Renal pelvis (tissue), 4 donors: ENCODE data around the gene TRIM36. TPM values are rescaled to one million over a fixed set of nuclear protein-coding genes. Genes with fewer than 3 reads are reported as not detected.

Source experiments
- DNase-seq: peaks from one replicate; pipeline ENCODE4 v3.0.0-alpha.2; 2013
- polyA plus RNA-seq, 3 donors: library from polyadenylated mRNA; unstranded; fragments of 120-200 nt; gene quantifications; one replicate each; pipeline ENCODE4 v1.2.1, GENCODE V29; 2013; ENCODE audit not compliant: insufficient read length in 3 of 3

The TRIM36 gene
- polyA plus RNA-seq, 3 donors, result 2.1 to 2.6 (median 2.3) TPM

DNA sequence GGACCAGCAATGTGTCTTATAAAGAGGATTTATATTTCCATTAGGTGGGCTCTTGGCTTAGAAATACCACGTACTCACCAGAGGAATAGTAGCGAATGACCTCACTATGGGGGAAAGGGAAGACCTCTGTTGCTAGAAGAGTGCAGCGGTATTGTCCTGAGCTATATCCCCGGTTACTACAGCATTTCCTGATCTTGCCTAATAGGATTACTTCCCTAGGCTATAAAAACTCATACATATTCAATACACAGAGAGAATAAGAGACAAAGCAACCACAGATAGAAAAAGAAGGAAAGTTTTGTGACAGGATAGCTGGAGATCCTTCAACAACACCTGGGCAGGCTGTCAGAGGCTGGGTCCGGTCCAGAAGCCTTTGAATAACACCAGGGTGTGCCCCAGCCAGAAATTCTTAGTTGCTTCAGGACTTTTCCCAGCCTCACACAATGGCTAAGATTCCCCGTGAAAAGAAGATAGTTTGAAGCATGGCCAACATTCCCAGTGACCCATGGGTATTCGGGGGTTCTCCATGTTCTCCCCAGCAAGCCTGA lies 85.4 kb downstream of the TRIM36 start:
- DNase-seq, result no peak

DNA sequence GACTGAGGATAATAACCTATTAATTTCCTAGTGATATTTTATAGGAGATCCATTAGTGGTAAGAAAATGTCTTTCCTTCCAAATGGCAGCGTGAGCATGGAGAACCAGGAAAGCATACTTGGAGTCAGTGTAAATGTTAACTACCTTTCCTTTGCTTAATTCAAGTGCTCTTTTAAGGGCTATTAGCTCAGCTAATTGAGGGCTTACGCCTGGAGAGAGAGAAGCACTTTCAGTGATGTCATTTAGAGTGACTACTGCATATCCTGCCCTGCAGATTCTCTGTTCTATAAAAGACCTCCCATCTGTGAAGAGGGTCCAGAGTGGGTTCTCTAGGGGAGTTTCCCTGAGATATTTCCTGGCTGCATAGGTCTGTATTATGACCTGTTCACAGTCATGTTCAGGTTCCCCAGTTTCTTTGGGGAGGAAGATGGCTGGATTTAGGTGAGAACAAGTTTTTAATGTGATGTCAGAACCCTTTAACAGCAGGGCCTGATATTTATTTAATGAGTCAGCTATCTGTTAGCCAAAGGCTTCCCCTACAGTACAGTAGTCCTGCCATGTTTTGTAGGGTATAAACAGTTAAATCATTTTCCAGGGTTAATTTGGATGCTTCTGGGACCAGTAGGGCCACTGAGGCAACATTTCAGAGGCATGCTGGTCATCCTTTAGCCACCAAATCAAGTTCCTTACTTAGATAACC lies 89.6 kb downstream of the TRIM36 start:
- no peak for DNase-seq

Other genes starting within 250 kb of the TRIM36 start
- 10 to 100 TPM; 28.2 to 34.6 (median 28.7) TPM for gene PGGT1B, start 93.0 kb upstream of the TRIM36 start, polyA plus RNA-seq
- gene CCDC112, start 126.7 kb upstream of the TRIM36 start, polyA plus RNA-seq, result 10 to 100 TPM; 15.3 to 19.8 (median 15.8) TPM